Measurements from ENCODE around the gene VARS2. TPM values are rescaled to one million over a fixed set of nuclear protein-coding genes. Genes with fewer than 3 reads are reported as not detected.
"Not testable (repeated sequence)": the region's sequence is repeated elsewhere in the genome, so short reads cannot be mapped to it uniquely, and the experiment has no call there.

The VARS2 gene
- total RNA-seq, 1 donor from 2014 or later: 28.1 TPM

GRCh38 chr6:30963641-30964040 is 49.6 kb downstream of the VARS2 start:
- no peak for DNase-seq (ENCODE audit: low read depth)
- TF ChIP-seq CTCF (conservative IDR thresholded peaks at IDR 0.05; ENCODE audit: low read depth, low read length): no peak

GRCh38 chr6:30964075-30964474 is 50.0 kb downstream of the VARS2 start:
- TF ChIP-seq CTCF (conservative IDR thresholded peaks at IDR 0.05; ENCODE audit: low read depth, low read length): no peak
- DNase-seq (ENCODE audit: low read depth): no peak
- H3K4me3 ChIP-seq (ENCODE audit: low read depth, low read length): no peak overlapping the region

More at GRCh38 chr6:30963641-30964040, 49.6 kb downstream of the VARS2 start:
- no peak overlapping the region for H3K4me3 ChIP-seq (ENCODE audit: low read depth, low read length)

GRCh38 chr6:30965140-30965601 is 51.1 kb downstream of the VARS2 start:
- DNase-seq (ENCODE audit: low read depth): no peak
- H3K4me3 ChIP-seq (ENCODE audit: low read depth, low read length): no peak overlapping the region
- TF ChIP-seq CTCF (conservative IDR thresholded peaks at IDR 0.05; ENCODE audit: low read depth, low read length): no peak

GRCh38 chr6:30966154-30966553 is 52.1 kb downstream of the VARS2 start:
- no peak for DNase-seq (ENCODE audit: low read depth)
- no peak for TF ChIP-seq CTCF (conservative IDR thresholded peaks at IDR 0.05; ENCODE audit: low read depth, low read length)
- H3K4me3 ChIP-seq (ENCODE audit: low read depth, low read length): no peak overlapping the region

GRCh38 chr6:30969171-30969570 is 55.1 kb downstream of the VARS2 start:
- not testable (repeated sequence) for H3K4me3 ChIP-seq (ENCODE audit: low read depth, low read length)

GRCh38 chr6:30970946-30971345 is 56.9 kb downstream of the VARS2 start:
- no peak for DNase-seq (ENCODE audit: low read depth)
- no peak for TF ChIP-seq CTCF (conservative IDR thresholded peaks at IDR 0.05; ENCODE audit: low read depth, low read length)
- H3K4me3 ChIP-seq (ENCODE audit: low read depth, low read length): no peak overlapping the region

More at GRCh38 chr6:30969171-30969570, 55.1 kb downstream of the VARS2 start:
- DNase-seq (ENCODE audit: low read depth): not testable (repeated sequence)

GRCh38 chr6:30972816-30973215 is 58.8 kb downstream of the VARS2 start:
- no peak overlapping the region for H3K4me3 ChIP-seq (ENCODE audit: low read depth, low read length)
- DNase-seq (ENCODE audit: low read depth): no peak
- TF ChIP-seq CTCF (conservative IDR thresholded peaks at IDR 0.05; ENCODE audit: low read depth, low read length): no peak
